GM12892 (cell line): ENCODE results near the gene ZCCHC14.

Experiments
- POLR2A ChIP-seq: IDR thresholded peaks from 2 replicates; pipeline ENCODE4 v1.6.1; 2011; ENCODE audit warnings: low read depth, low read length, control low read depth
- POLR2AphosphoS5 ChIP-seq: IDR thresholded peaks from 2 replicates; pipeline ENCODE4 v1.6.1; 2011; ENCODE audit warnings: low read depth, low read length, control low read depth

- TF ChIP-seq POLR2AphosphoS5, result no peak
- no peak for TF ChIP-seq POLR2A
Measured at GRCh38 chr16:87536795-87537142, 43.9 kb upstream of the ZCCHC14 start.
